ENCODE data around the gene EFNA5. TPM values are rescaled to one million over a fixed set of nuclear protein-coding genes. Genes with fewer than 3 reads are reported as not detected.

The EFNA5 gene
- total RNA-seq, 5 donors from 2014 or later (not counting 1 experiment from before 2014, with no cell fraction given) = 0.06 to 2.6 (median 0.21) TPM; not detected in 1

GRCh38 chr5:107598958-107599357 is 71.8 kb downstream of the EFNA5 start:
- ATAC-seq (replicated peaks in 1 of 4) (no peak), DNase-seq (no peak)
- H3K27me3 ChIP-seq (replicated peaks in 1 of 2; ENCODE audit: control insufficient read depth in 2 of 2, extremely low read depth in 1 of 2, insufficient read depth in 2 of 2, low read length in 1 of 2) = no peaks in the 10 kb centered on the region
- H3K4me3 ChIP-seq (ENCODE audit: control insufficient read depth in 1 of 2, extremely low read depth in 1 of 2, low read length in 1 of 2) = no peak overlapping the region
- POLR2A ChIA-PET = no interaction called here
- no peak overlapping the region for H3K4me3 Mint-ChIP-seq
- no peak overlapping the region for H3K27ac Mint-ChIP-seq
- CTCF ChIA-PET = no interaction called here
- no peaks in the 10 kb centered on the region for H3K9me3 Mint-ChIP-seq
- H3K4me1 Mint-ChIP-seq = no peaks in the 10 kb centered on the region
- no peaks in the 10 kb centered on the region for H3K36me3 ChIP-seq (ENCODE audit: control insufficient read depth in 2 of 2, extremely low read depth in 1 of 2, insufficient read depth in 1 of 2, low read length in 1 of 2)
- no peaks in the 10 kb centered on the region for H3K9me3 ChIP-seq
- no peaks in the 10 kb centered on the region for H3K36me3 Mint-ChIP-seq
- H3K27me3 Mint-ChIP-seq = peaks cover 14 to 17% of the 10 kb centered on the region in 2 donors
- WGBS (ENCODE audit: insufficient coverage) = 38% methylated on average over 1 of the region's 4 CpGs
- H3K27ac ChIP-seq (ENCODE audit: low read length) = no peak overlapping the region
- no peaks in the 10 kb centered on the region for H3K4me1 ChIP-seq (ENCODE audit: control insufficient read depth in 1 of 2, extremely low read depth in 1 of 2, insufficient read depth in 2 of 2, low read length in 2 of 2)

- no CpG with 5 or more reads among the region's 3 CpGs for WGBS (ENCODE audit: insufficient coverage)
- no peaks in the 10 kb centered on the region for H3K9me3 Mint-ChIP-seq
These were observed 72.9 kb downstream of the EFNA5 start for GRCh38 chr5:107597803-107598202.

DNA sequence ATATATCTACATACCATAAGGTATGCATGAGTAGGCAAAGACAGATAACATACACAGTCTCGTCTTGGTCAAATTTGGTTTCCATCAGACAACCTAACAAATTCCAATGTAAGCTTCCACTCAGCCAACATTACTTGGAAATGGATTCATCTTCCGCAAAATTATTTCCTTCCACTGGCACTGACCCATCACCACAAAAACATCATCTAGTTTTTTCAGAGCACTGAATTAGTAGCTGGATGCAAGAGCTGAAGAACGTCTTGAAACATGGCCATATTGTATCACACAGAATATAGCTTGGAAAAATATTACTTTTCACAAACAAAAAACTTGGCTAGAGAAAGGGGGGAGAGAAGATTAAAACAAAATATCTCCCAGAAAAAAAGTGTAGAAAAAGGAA is 73.5 kb downstream of the EFNA5 start:
- no peak for DNase-seq
- no peaks in the 10 kb centered on the region for H3K27me3 ChIP-seq (replicated peaks in 1 of 2; ENCODE audit: control insufficient read depth in 2 of 2, extremely low read depth in 1 of 2, insufficient read depth in 2 of 2, low read length in 1 of 2)
- no peaks in the 10 kb centered on the region for H3K9me3 ChIP-seq
- Mint-ChIP-seq H3K4me3 (no peak overlapping the region), H3K36me3 (no peaks in the 10 kb centered on the region), H3K27ac (no peak overlapping the region), H3K4me1 (no peaks in the 10 kb centered on the region), H3K27me3 (peaks cover 11 to 14% of the 10 kb centered on the region in 2 donors), H3K9me3 (no peaks in the 10 kb centered on the region)
- no peak for ATAC-seq (replicated peaks in 1 of 4)
- POLR2A ChIA-PET = no interaction called here
- WGBS (ENCODE audit: insufficient coverage) = 79% methylated on average over 2 of the region's 3 CpGs
- H3K4me1 ChIP-seq (ENCODE audit: control insufficient read depth in 1 of 2, extremely low read depth in 1 of 2, insufficient read depth in 2 of 2, low read length in 2 of 2) = no peaks in the 10 kb centered on the region
- CTCF ChIA-PET = interaction anchor here in 1 of 2 donors (1.0 kb wide), 1 partner anchor 24 kb away, joined by 3 read pairs; no protein-coding TSS in a partner anchor
- H3K4me3 ChIP-seq (ENCODE audit: control insufficient read depth in 1 of 2, extremely low read depth in 1 of 2, low read length in 1 of 2) = no peak overlapping the region
- H3K36me3 ChIP-seq (ENCODE audit: control insufficient read depth in 2 of 2, extremely low read depth in 1 of 2, insufficient read depth in 1 of 2, low read length in 1 of 2) = no peaks in the 10 kb centered on the region
- H3K27ac ChIP-seq (ENCODE audit: low read length) = no peak overlapping the region

More at GRCh38 chr5:107597803-107598202, 72.9 kb downstream of the EFNA5 start:
- Mint-ChIP-seq H3K4me3 (no peak overlapping the region), H3K36me3 (no peaks in the 10 kb centered on the region), H3K4me1 (no peaks in the 10 kb centered on the region), H3K27me3 (peaks cover 14 to 17% of the 10 kb centered on the region in 2 donors), H3K27ac (no peak overlapping the region)
- H3K4me1 ChIP-seq (ENCODE audit: control insufficient read depth in 1 of 2, extremely low read depth in 1 of 2, insufficient read depth in 2 of 2, low read length in 2 of 2) = no peaks in the 10 kb centered on the region
- ChIA-PET POLR2A (no interaction called here), CTCF (no interaction called here)
- no peaks in the 10 kb centered on the region for H3K36me3 ChIP-seq (ENCODE audit: control insufficient read depth in 2 of 2, extremely low read depth in 1 of 2, insufficient read depth in 1 of 2, low read length in 1 of 2)
- no peak for DNase-seq
- no peak overlapping the region for H3K4me3 ChIP-seq (ENCODE audit: control insufficient read depth in 1 of 2, extremely low read depth in 1 of 2, low read length in 1 of 2)
- H3K27me3 ChIP-seq (replicated peaks in 1 of 2; ENCODE audit: control insufficient read depth in 2 of 2, extremely low read depth in 1 of 2, insufficient read depth in 2 of 2, low read length in 1 of 2) = no peaks in the 10 kb centered on the region
- ATAC-seq (replicated peaks in 1 of 4) = no peak
- no peak overlapping the region for H3K27ac ChIP-seq (ENCODE audit: low read length)
- H3K9me3 ChIP-seq = no peaks in the 10 kb centered on the region

DNA sequence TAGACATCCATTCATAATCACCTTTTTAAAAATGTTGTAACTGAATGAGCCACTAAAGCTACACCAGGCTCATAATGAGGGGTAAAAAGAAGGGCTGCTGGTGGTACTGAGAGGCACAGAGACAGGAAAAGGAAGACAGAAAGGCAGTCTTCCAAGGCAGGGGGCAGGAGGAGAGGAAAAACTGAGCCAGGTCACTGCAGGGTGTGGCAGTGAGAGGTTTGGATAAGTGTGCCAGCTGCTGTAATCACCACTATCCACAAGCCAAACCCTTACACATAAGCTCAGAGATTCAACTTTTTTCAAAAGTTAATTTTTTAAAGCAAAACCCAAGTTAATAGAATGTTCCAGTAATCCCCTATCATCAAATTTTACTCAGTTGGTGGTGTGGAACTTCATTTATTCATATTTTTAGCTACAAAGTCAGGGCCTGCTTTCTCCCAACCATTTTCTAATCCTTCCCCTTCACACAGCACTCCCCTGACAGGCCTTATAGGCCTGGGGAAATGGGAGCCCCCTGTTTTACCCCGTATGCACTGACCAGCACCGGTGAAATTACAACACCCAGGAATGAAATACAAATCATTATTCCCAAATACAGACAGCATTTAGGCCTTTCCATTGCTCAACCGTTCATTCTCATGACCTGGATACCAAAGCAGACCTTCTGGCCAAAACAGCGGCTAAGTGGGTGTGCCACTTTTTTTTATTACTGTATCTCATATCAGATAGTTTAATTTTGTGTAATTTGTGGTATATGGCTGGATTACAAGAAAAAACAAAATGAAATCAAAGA is 76.3 kb downstream of the EFNA5 start:
- ChIA-PET CTCF (no interaction called here), POLR2A (interaction anchor here in 1 of 2 donors (0.7 kb wide), 1 partner anchor 209 kb away, joined by 3 read pairs; no protein-coding TSS in a partner anchor)
- 83% methylated on average over 2 of the region's 4 CpGs for WGBS (ENCODE audit: insufficient coverage)
- no peaks in the 10 kb centered on the region for H3K9me3 Mint-ChIP-seq
- H3K9me3 ChIP-seq = no peaks in the 10 kb centered on the region
- H3K4me3 Mint-ChIP-seq = no peak overlapping the region
- H3K27me3 Mint-ChIP-seq = peaks cover 7 to 11% of the 10 kb centered on the region in 2 donors
- H3K4me1 ChIP-seq (ENCODE audit: control insufficient read depth in 1 of 2, extremely low read depth in 1 of 2, insufficient read depth in 2 of 2, low read length in 2 of 2) = no peaks in the 10 kb centered on the region
- no peaks in the 10 kb centered on the region for H3K36me3 ChIP-seq (ENCODE audit: control insufficient read depth in 2 of 2, extremely low read depth in 1 of 2, insufficient read depth in 1 of 2, low read length in 1 of 2)
- H3K27ac ChIP-seq (ENCODE audit: low read length) = no peak overlapping the region
- ATAC-seq (replicated peaks in 1 of 4) (no peak), DNase-seq (no peak)
- no peaks in the 10 kb centered on the region for H3K4me1 Mint-ChIP-seq
- H3K27ac Mint-ChIP-seq = no peak overlapping the region
- no peak overlapping the region for H3K4me3 ChIP-seq (ENCODE audit: control insufficient read depth in 1 of 2, extremely low read depth in 1 of 2, low read length in 1 of 2)
- H3K27me3 ChIP-seq (replicated peaks in 1 of 2; ENCODE audit: control insufficient read depth in 2 of 2, extremely low read depth in 1 of 2, insufficient read depth in 2 of 2, low read length in 1 of 2) = no peaks in the 10 kb centered on the region
- no peaks in the 10 kb centered on the region for H3K36me3 Mint-ChIP-seq

DNA sequence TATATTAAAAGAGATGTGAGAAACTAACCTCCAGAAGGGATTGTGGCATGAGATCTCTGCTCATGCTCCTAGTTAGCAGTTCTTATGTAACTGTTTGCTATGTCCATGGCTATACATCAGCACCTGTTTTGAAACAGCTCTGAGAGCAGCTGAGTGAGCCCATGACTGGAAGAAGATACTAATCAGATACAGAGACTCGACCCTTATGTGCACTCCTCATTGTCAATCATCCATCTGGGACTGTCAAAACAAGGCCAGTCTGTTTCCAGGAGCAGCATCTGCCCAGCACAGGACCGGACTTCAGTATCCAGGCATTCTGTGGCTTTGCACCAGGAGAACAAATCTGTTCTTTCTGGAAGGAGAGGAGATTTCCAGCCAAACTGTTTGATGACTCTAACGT is 77.7 kb downstream of the EFNA5 start:
- Mint-ChIP-seq H3K27me3 (peaks cover 7 to 11% of the 10 kb centered on the region in 2 donors), H3K4me1 (no peaks in the 10 kb centered on the region), H3K27ac (no peak overlapping the region), H3K9me3 (no peaks in the 10 kb centered on the region), H3K36me3 (no peaks in the 10 kb centered on the region), H3K4me3 (no peak overlapping the region)
- POLR2A ChIA-PET = no interaction called here
- Histone ChIP-seq H3K9me3 (no peaks in the 10 kb centered on the region), H3K4me3 (ENCODE audit: control insufficient read depth in 1 of 2, extremely low read depth in 1 of 2, low read length in 1 of 2) (no peak overlapping the region), H3K36me3 (ENCODE audit: control insufficient read depth in 2 of 2, extremely low read depth in 1 of 2, insufficient read depth in 1 of 2, low read length in 1 of 2) (no peaks in the 10 kb centered on the region), H3K27me3 (replicated peaks in 1 of 2; ENCODE audit: control insufficient read depth in 2 of 2, extremely low read depth in 1 of 2, insufficient read depth in 2 of 2, low read length in 1 of 2) (no peaks in the 10 kb centered on the region), H3K4me1 (ENCODE audit: control insufficient read depth in 1 of 2, extremely low read depth in 1 of 2, insufficient read depth in 2 of 2, low read length in 2 of 2) (no peaks in the 10 kb centered on the region), H3K27ac (ENCODE audit: low read length) (no peak overlapping the region)
- DNase-seq (no peak), ATAC-seq (replicated peaks in 1 of 4) (no peak)
- WGBS (ENCODE audit: insufficient coverage) = 69% methylated on average over 2 of the region's 3 CpGs
- CTCF ChIA-PET = no interaction called here

DNA sequence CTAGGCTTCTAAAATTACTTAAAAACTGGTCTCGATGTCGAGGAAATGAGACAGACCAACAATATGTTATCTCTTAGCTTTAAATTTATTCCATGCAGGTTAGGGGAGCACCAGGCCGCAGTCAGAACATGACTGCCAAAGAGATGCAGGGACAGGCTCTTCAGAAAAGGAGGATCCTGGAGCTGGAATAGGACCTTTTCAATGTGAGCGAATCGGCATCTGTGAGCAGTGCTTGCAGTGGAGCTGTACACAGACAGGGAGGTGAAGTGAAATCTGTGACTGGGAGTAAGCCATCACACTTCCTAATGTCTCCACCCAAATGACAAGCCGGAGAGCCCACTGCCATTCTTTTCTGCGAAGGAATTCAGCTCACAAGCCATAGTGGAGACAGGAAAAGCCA is 78.2 kb downstream of the EFNA5 start:
- no peaks in the 10 kb centered on the region for H3K9me3 Mint-ChIP-seq
- no peak overlapping the region for H3K4me3 ChIP-seq (ENCODE audit: control insufficient read depth in 1 of 2, extremely low read depth in 1 of 2, low read length in 1 of 2)
- POLR2A ChIA-PET = no interaction called here
- WGBS (ENCODE audit: insufficient coverage) = 70% methylated on average over 2 of the region's 7 CpGs
- no peak overlapping the region for H3K27ac ChIP-seq (ENCODE audit: low read length)
- no peaks in the 10 kb centered on the region for H3K4me1 ChIP-seq (ENCODE audit: control insufficient read depth in 1 of 2, extremely low read depth in 1 of 2, insufficient read depth in 2 of 2, low read length in 2 of 2)
- ATAC-seq (replicated peaks in 1 of 4) (no peak), DNase-seq (no peak)
- no peaks in the 10 kb centered on the region for H3K4me1 Mint-ChIP-seq
- CTCF ChIA-PET = no interaction called here
- H3K27ac Mint-ChIP-seq = no peak overlapping the region
- H3K4me3 Mint-ChIP-seq = no peak overlapping the region
- peaks cover 5 to 11% of the 10 kb centered on the region in 2 donors for H3K27me3 Mint-ChIP-seq
- H3K36me3 ChIP-seq (ENCODE audit: control insufficient read depth in 2 of 2, extremely low read depth in 1 of 2, insufficient read depth in 1 of 2, low read length in 1 of 2) = no peaks in the 10 kb centered on the region
- H3K9me3 ChIP-seq = no peaks in the 10 kb centered on the region
- no peaks in the 10 kb centered on the region for H3K36me3 Mint-ChIP-seq
- H3K27me3 ChIP-seq (replicated peaks in 1 of 2; ENCODE audit: control insufficient read depth in 2 of 2, extremely low read depth in 1 of 2, insufficient read depth in 2 of 2, low read length in 1 of 2) = no peaks in the 10 kb centered on the region
